ENCODE measurements around the gene PLA2G1B. TPM values are rescaled to one million over a fixed set of nuclear protein-coding genes. Genes with fewer than 3 reads are reported as not detected.
A peak's percentile ranks its signal among the peaks of the same experiment; 100 is the strongest.

The PLA2G1B gene
- total RNA-seq, 1 experiment from 2014 or later: not detected

- DNase-seq (ENCODE audit: low spot score): no peak
- no peaks in the 10 kb centered on the region for H3K27me3 ChIP-seq (replicated peaks; ENCODE audit: insufficient read depth, low read depth, low read length, poor library complexity)
- H3K36me3 ChIP-seq (ENCODE audit: insufficient read depth, low read length, poor library complexity, severe bottlenecking): no peaks in the 10 kb centered on the region
- H3K4me3 ChIP-seq (ENCODE audit: low read depth, low read length, poor library complexity, severe bottlenecking): no peak overlapping the region
- CTCF ChIA-PET: interaction anchor here (0.5 to 1.6 kb wide), 2 partner anchors 9 to 95 kb away, joined by 3 read pairs; no protein-coding TSS in a partner anchor
- H3K27ac ChIP-seq (ENCODE audit: low read depth, low read length, poor library complexity, severe bottlenecking): no peak overlapping the region
- TF ChIP-seq EZH2 (IDR thresholded peaks at IDR 0.05; ENCODE audit: borderline replicate concordance, low read depth, low read length, poor library complexity, severe bottlenecking): no peak
- POLR2A ChIA-PET (ENCODE audit: low non-redundant PET): no interaction called here
- H3K9me3 ChIP-seq (ENCODE audit: low read depth, low read length, poor library complexity, severe bottlenecking): no peaks in the 10 kb centered on the region
- no peaks in the 10 kb centered on the region for H3K4me1 ChIP-seq (ENCODE audit: insufficient read depth, low read length, poor library complexity, severe bottlenecking)
- intact Hi-C loops (cut with micrococcal nuclease; ENCODE audit: unreplicated experiment): loop anchor here (10.0 kb wide), 2 partner anchors 111 to 771 kb away; partner anchors contain the start of gene COX6A1
- BruUV-seq (replicated peaks): no TSS peak
These were observed 3.8 kb downstream of the PLA2G1B start for GRCh38 chr12:120323772-120324171.

GRCh38 chr12:120321382-120322202 is 6.0 kb downstream of the PLA2G1B start:
- intact Hi-C loops (cut with micrococcal nuclease; ENCODE audit: unreplicated experiment): loop anchor here (10.0 kb wide), 2 partner anchors 113 to 773 kb away; partner anchors contain the start of gene COX6A1
- DNase-seq (ENCODE audit: low spot score): no peak
- TF ChIP-seq EZH2 (IDR thresholded peaks at IDR 0.05; ENCODE audit: borderline replicate concordance, low read depth, low read length, poor library complexity, severe bottlenecking): no peak
- TF ChIP-seq, protein P1, sequence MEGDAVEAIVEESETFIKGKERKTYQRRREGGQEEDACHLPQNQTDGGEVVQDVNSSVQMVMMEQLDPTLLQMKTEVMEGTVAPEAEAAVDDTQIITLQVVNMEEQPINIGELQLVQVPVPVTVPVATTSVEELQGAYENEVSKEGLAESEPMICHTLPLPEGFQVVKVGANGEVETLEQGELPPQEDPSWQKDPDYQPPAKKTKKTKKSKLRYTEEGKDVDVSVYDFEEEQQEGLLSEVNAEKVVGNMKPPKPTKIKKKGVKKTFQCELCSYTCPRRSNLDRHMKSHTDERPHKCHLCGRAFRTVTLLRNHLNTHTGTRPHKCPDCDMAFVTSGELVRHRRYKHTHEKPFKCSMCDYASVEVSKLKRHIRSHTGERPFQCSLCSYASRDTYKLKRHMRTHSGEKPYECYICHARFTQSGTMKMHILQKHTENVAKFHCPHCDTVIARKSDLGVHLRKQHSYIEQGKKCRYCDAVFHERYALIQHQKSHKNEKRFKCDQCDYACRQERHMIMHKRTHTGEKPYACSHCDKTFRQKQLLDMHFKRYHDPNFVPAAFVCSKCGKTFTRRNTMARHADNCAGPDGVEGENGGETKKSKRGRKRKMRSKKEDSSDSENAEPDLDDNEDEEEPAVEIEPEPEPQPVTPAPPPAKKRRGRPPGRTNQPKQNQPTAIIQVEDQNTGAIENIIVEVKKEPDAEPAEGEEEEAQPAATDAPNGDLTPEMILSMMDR (conservative IDR thresholded peaks at IDR 0.05; ENCODE audit: low read depth, low read length): no peak
- CTCF ChIA-PET: no interaction called here
- BruUV-seq (replicated peaks): no TSS peak
- POLR2A ChIA-PET (ENCODE audit: low non-redundant PET): interaction anchor here (0.5 kb wide), 1 partner anchor 113 kb away, joined by 5 read pairs; no protein-coding TSS in a partner anchor
- Histone ChIP-seq H3K27ac (ENCODE audit: low read depth, low read length, poor library complexity, severe bottlenecking) (no peak overlapping the region), H3K4me1 (ENCODE audit: insufficient read depth, low read length, poor library complexity, severe bottlenecking) (peaks cover 3% of the 10 kb centered on the region), H3K36me3 (ENCODE audit: insufficient read depth, low read length, poor library complexity, severe bottlenecking) (no peaks in the 10 kb centered on the region), H3K9me3 (ENCODE audit: low read depth, low read length, poor library complexity, severe bottlenecking) (no peaks in the 10 kb centered on the region), H3K27me3 (replicated peaks; ENCODE audit: insufficient read depth, low read depth, low read length, poor library complexity) (no peaks in the 10 kb centered on the region), H3K4me3 (ENCODE audit: low read depth, low read length, poor library complexity, severe bottlenecking) (no peak overlapping the region)

- CTCF ChIA-PET: interaction anchor here (0.6 to 1.9 kb wide), 4 partner anchors 15 to 812 kb away, joined by 3 to 19 read pairs (median 6); partner anchors contain the start of gene SIRT4
- Histone ChIP-seq H3K4me1 (ENCODE audit: insufficient read depth, low read length, poor library complexity, severe bottlenecking) (peaks cover 4% of the 10 kb centered on the region), H3K36me3 (ENCODE audit: insufficient read depth, low read length, poor library complexity, severe bottlenecking) (no peaks in the 10 kb centered on the region), H3K4me3 (ENCODE audit: low read depth, low read length, poor library complexity, severe bottlenecking) (peak overlapping the region; percentile 50), H3K27ac (ENCODE audit: low read depth, low read length, poor library complexity, severe bottlenecking) (peak overlapping the region; percentile 61), H3K27me3 (replicated peaks; ENCODE audit: insufficient read depth, low read depth, low read length, poor library complexity) (no peaks in the 10 kb centered on the region), H3K9me3 (ENCODE audit: low read depth, low read length, poor library complexity, severe bottlenecking) (no peaks in the 10 kb centered on the region)
- no TSS peak for BruUV-seq (replicated peaks)
- intact Hi-C loops (cut with micrococcal nuclease; ENCODE audit: unreplicated experiment): loop anchor here (1.0 kb wide), 1 partner anchor 26 kb away; the partner anchor contains the start of gene RNU4-2
- TF ChIP-seq EZH2 (IDR thresholded peaks at IDR 0.05; ENCODE audit: borderline replicate concordance, low read depth, low read length, poor library complexity, severe bottlenecking): no peak
- TF ChIP-seq, protein P1 (conservative IDR thresholded peaks at IDR 0.05; ENCODE audit: low read depth, low read length): peak; percentile 77
- peak; percentile 100 for DNase-seq (ENCODE audit: low spot score)
- POLR2A ChIA-PET (ENCODE audit: low non-redundant PET): interaction anchor here (0.6 to 1.2 kb wide), 2 partner anchors 26 to 32 kb away, joined by 4 to 5 read pairs; partner anchors contain the start of gene RNU4-2
These were observed 10.1 kb downstream of the PLA2G1B start for GRCh38 chr12:120317224-120318105.

Measured in A673 (cell line).